A673 (cell line): ENCODE data around the gene CPT1A. TPM values are rescaled to one million over a fixed set of nuclear protein-coding genes. Genes with fewer than 3 reads are reported as not detected.

Experiments
- BruUV-seq: library from RNA; stranded (reverse); fragments of 400-500 nt; replicated peaks from 2 replicates; lab custom pipeline; 2021; lab: Mats Ljungman, UMichigan
- CTCF ChIA-PET: fragments of 300-600 bp; sonication (Branson Sonifier 250); formaldehyde crosslinking; loops from one replicate; lab custom pipeline; 2022; ENCODE audit warnings: antibody characterized with exemption; lab: Charles Lee
- POLR2A ChIA-PET: fragments of 300-600 bp; sonication (Branson Sonifier 250); formaldehyde crosslinking; loops from one replicate; lab custom pipeline; 2022; ENCODE audit warnings: antibody characterized with exemption; ENCODE audit not compliant: low non-redundant PET; lab: Charles Lee
- DNase-seq: peaks from one replicate; pipeline ENCODE4 v3.0.0-alpha.2; 2015; ENCODE audit warnings: low spot score
- H3K27ac ChIP-seq: fragments of 200-600 bp; sonication (generic); 2 replicates; pipeline ENCODE4 v1.5.1; 2016; ENCODE audit warnings: mixed run types, low read depth, mild to moderate bottlenecking, mixed read lengths, antibody characterized with exemption, low read length; ENCODE audit not compliant: poor library complexity, severe bottlenecking
- H3K27me3 ChIP-seq: fragments of 200-600 bp; sonication (generic); replicated peaks from 2 replicates; pipeline ENCODE4 v1.6.1; 2017; ENCODE audit warnings: mixed run types, low read depth, mild to moderate bottlenecking, mixed read lengths, antibody characterized with exemption, low read length; ENCODE audit not compliant: insufficient read depth, poor library complexity
- H3K36me3 ChIP-seq: fragments of 200-600 bp; sonication (generic); 2 replicates; pipeline ENCODE4 v1.6.1; 2016; ENCODE audit warnings: mixed run types, mild to moderate bottlenecking, mixed read lengths, antibody characterized with exemption, low read length; ENCODE audit not compliant: insufficient read depth, poor library complexity, severe bottlenecking
- H3K4me1 ChIP-seq: fragments of 200-600 bp; sonication (generic); 2 replicates; pipeline ENCODE4 v1.6.1; 2017; ENCODE audit warnings: mixed run types, mild to moderate bottlenecking, mixed read lengths, antibody characterized with exemption, low read length; ENCODE audit not compliant: insufficient read depth, poor library complexity, severe bottlenecking
- H3K4me3 ChIP-seq: fragments of 200-600 bp; sonication (generic); 2 replicates; pipeline ENCODE4 v1.5.1; 2016; ENCODE audit warnings: low read depth, mixed run types, mild to moderate bottlenecking, mixed read lengths, low read length; ENCODE audit not compliant: poor library complexity, severe bottlenecking
- H3K9me3 ChIP-seq: fragments of 200-600 bp; sonication (generic); 2 replicates; pipeline ENCODE4 v1.6.1; 2016; ENCODE audit warnings: mixed run types, low read depth, mild to moderate bottlenecking, mixed read lengths, antibody characterized with exemption, low read length; ENCODE audit not compliant: poor library complexity, severe bottlenecking
- EZH2 ChIP-seq: fragments of 200-600 bp; sonication (generic); IDR thresholded peaks from 2 replicates; pipeline ENCODE4 v1.6.1; 2017; ENCODE audit warnings: borderline replicate concordance, low read depth, mild to moderate bottlenecking, mixed read lengths, antibody characterized with exemption, low read length; ENCODE audit not compliant: poor library complexity, severe bottlenecking
- intact Hi-C: fragments of 100-400 bp; cut with micrococcal nuclease; formaldehyde crosslinking; loops from one replicate; pipeline ENCODE4 v1.10.0; 2022; ENCODE audit not compliant: unreplicated experiment
- total RNA-seq: library from RNA; stranded (reverse); gene quantifications from 2 replicates; pipeline ENCODE4 v1.2.3, GENCODE V29; 2021
- TF ChIP-seq, protein P1 (sequence below): fragments of 300-800, 200-600 bp; sonication (generic); conservative IDR thresholded peaks from 2 replicates; pipeline ENCODE4 v1.5.1; 2017; ENCODE audit warnings: low read depth, mild to moderate bottlenecking, antibody characterized with exemption, low read length, moderate library complexity, mixed read lengths

CPT1A gene
- total RNA-seq, 1 experiment from 2014 or later: 15.5 TPM

DNA sequence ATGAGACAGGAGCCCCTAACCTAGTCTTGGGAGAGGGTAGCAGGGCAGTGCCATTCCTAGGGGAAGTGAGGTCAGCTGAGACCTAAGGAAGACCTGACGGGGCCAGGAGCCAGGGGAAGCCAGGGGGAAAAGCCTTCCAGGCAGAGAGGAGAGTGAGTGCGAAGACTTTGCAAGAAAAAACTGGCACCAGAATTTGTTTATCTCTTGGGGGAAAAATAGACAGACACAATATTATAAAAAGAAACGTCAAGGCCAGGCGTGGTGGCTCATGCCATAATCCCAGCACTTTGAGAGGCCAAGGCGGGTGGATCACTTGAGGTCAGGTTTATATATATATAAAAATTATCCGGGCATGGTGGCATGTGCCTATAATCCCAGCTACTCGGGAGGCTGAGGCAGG lies 63.5 kb downstream of the CPT1A start:
- CTCF ChIA-PET: no interaction called here
- no peaks in the 10 kb centered on the region for H3K4me1 ChIP-seq
- TF ChIP-seq EZH2: no peak
- TF ChIP-seq, protein P1, sequence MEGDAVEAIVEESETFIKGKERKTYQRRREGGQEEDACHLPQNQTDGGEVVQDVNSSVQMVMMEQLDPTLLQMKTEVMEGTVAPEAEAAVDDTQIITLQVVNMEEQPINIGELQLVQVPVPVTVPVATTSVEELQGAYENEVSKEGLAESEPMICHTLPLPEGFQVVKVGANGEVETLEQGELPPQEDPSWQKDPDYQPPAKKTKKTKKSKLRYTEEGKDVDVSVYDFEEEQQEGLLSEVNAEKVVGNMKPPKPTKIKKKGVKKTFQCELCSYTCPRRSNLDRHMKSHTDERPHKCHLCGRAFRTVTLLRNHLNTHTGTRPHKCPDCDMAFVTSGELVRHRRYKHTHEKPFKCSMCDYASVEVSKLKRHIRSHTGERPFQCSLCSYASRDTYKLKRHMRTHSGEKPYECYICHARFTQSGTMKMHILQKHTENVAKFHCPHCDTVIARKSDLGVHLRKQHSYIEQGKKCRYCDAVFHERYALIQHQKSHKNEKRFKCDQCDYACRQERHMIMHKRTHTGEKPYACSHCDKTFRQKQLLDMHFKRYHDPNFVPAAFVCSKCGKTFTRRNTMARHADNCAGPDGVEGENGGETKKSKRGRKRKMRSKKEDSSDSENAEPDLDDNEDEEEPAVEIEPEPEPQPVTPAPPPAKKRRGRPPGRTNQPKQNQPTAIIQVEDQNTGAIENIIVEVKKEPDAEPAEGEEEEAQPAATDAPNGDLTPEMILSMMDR: no peak
- intact Hi-C loops: no loop called here
- no peaks in the 10 kb centered on the region for H3K9me3 ChIP-seq
- DNase-seq: no peak
- POLR2A ChIA-PET: no interaction called here
- no TSS peak for BruUV-seq
- H3K36me3 ChIP-seq: no peaks in the 10 kb centered on the region
- no peak overlapping the region for H3K4me3 ChIP-seq
- no peaks in the 10 kb centered on the region for H3K27me3 ChIP-seq
- H3K27ac ChIP-seq: no peak overlapping the region

DNA sequence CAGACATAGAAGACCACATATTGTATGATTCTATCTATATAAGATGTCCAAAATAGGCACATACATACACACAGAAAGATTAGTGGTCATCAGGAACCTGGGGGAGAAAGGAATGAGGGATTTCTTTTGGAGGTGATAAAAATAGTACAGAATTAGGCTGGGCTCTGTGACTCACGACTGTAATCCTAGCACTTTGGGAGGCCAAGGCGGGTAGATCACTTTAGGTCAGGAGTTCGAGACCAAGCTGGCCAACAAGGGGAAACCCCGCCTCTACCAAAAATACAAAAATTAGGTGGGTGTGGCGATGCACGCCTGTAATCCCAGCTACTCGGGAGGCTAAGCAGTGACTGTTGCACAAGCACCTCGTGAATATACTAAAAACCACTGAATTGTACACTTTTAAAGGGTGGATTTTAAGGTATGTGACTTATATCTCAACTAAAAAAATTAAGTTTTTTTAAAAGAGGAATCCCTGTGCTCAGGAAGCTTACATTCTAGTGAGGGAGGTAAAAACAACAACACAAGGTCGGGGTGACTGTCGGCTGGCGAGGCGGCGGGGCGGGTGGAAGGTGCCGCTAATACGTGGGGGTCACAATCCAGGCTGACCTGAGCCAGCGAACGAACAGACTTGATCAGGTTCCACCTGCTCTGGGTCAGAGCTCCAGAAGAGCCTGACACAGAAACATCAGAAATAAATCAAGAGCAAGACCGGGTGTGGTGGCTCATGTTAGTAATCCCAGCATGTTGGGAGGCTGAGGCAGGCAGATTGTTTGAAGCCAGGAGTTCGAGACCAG lies 65.1 kb downstream of the CPT1A start:
- BruUV-seq: no TSS peak
- CTCF ChIA-PET: interaction anchor here (0.6 kb wide), 1 partner anchor 1404 kb away, joined by 3 read pairs; no protein-coding TSS in a partner anchor
- no peak for DNase-seq
- no peak overlapping the region for H3K27ac ChIP-seq
- POLR2A ChIA-PET: no interaction called here
- no peak for TF ChIP-seq EZH2
- TF ChIP-seq, protein P1: no peak
- intact Hi-C loops: no loop called here
- H3K4me3 ChIP-seq: no peak overlapping the region
- no peaks in the 10 kb centered on the region for H3K4me1 ChIP-seq
- no peaks in the 10 kb centered on the region for H3K27me3 ChIP-seq
- no peaks in the 10 kb centered on the region for H3K36me3 ChIP-seq
- no peaks in the 10 kb centered on the region for H3K9me3 ChIP-seq

DNA sequence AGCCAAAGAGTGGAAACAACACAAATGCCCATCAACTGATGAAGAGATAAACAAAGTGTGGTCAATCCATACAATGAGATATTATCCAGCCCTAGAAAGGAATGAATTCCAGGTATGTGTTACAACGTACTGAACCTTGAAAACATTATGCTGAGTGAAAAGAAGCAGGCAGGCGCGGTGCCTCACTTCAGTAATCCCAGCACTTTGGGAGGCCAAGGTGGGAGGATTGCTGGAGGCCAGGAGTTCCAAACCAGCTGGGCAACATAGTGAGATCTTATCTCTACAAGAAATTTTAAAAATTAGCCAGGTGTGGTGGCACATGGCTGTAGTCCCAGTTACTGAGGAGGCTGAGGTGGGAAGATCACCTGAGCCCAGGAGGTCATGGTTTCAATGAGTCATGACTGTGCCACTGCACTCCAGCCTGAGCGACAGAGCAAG lies 65.7 kb downstream of the CPT1A start:
- no peak for DNase-seq
- no peaks in the 10 kb centered on the region for H3K27me3 ChIP-seq
- no peaks in the 10 kb centered on the region for H3K36me3 ChIP-seq
- H3K4me1 ChIP-seq: no peaks in the 10 kb centered on the region
- no TSS peak for BruUV-seq
- no peak overlapping the region for H3K27ac ChIP-seq
- no peak for TF ChIP-seq EZH2
- TF ChIP-seq, protein P1: no peak
- CTCF ChIA-PET: no interaction called here
- no peaks in the 10 kb centered on the region for H3K9me3 ChIP-seq
- H3K4me3 ChIP-seq: no peak overlapping the region
- POLR2A ChIA-PET: no interaction called here
- intact Hi-C loops: no loop called here
